HCT116 (cell line): ENCODE data around the gene SLC26A2. TPM values are rescaled to one million over a fixed set of nuclear protein-coding genes. Genes with fewer than 3 reads are reported as not detected.

Experiments used
- ATAC-seq: fragments of 200-7000 bp; cut with Tn5 transposase; 2 replicates; pipeline ENCODE4 v1.9.1; 2020; ENCODE audit warnings: mild to moderate bottlenecking, moderate library complexity
- BruUV-seq: library from RNA; stranded (reverse); fragments of 400-500 nt; replicated peaks from 2 replicates; lab custom pipeline; 2021; lab: Mats Ljungman, UMichigan
- CTCF ChIA-PET: fragments of 300-600 bp; sonication (Branson Sonifier 250); formaldehyde crosslinking; loops from one replicate; lab custom pipeline; 2021; ENCODE audit warnings: antibody characterized with exemption; lab: Charles Lee
- POLR2A ChIA-PET: fragments of 300-600, 350-600 bp; sonication (Branson Sonifier 250); formaldehyde crosslinking; loops from one replicate; lab custom pipeline; 2021; ENCODE audit warnings: antibody characterized with exemption; lab: Charles Lee
- RAD21 ChIA-PET, 2 experiments: fragments of 300-600 bp; sonication (Branson Sonifier 250); formaldehyde crosslinking; loops; one replicate each; lab custom pipeline; 2023; ENCODE audit warnings: low total read pairs in 2 of 2; ENCODE audit not compliant: uncharacterized antibody in 2 of 2, unreplicated experiment in 2 of 2, low non-redundant PET in 1 of 2; lab: Charles Lee
- DNase-seq: peaks from one replicate; pipeline ENCODE4 v3.0.0-alpha.2; 2010; ENCODE audit warnings: low read depth, low spot score
- H2AFZ ChIP-seq: fragments of 200-600 bp; shearing (Covaris generic), sonication (generic); 2 replicates; pipeline ENCODE4 v1.6.1; 2017; ENCODE audit warnings: low read depth, mixed run types, mixed read lengths, antibody characterized with exemption, low read length; ENCODE audit not compliant: poor library complexity, severe bottlenecking
- H3K27ac ChIP-seq: 2 replicates; pipeline ENCODE4 v1.5.1; 2012; ENCODE audit warnings: low read depth, low read length
- H3K27me3 ChIP-seq: fragments of 200-600 bp; sonication (generic); 2 replicates; pipeline ENCODE4 v1.6.1; 2016; ENCODE audit warnings: mixed run types, low read length, mixed read lengths; ENCODE audit not compliant: insufficient read depth
- H3K36me3 ChIP-seq, 2 experiments: fragments of 200-500 bp in 1 of 2; fragments of 200-600 bp in 1 of 2; sonication (Bioruptor generic) in 1 of 2; sonication (generic) in 1 of 2; 2 replicates each; pipeline versions ENCODE4 v1.5.1 to v1.6.1; 2014 to 2016; ENCODE audit warnings: low read length in 2 of 2, inconsistent platforms in 1 of 2, mixed read lengths in 1 of 2, mixed run types in 1 of 2; ENCODE audit not compliant: insufficient read depth in 2 of 2, control insufficient read depth in 1 of 2
- H3K4me1 ChIP-seq, 2 experiments: fragments of 200-600 bp in 1 of 2; sonication (generic) in 1 of 2; 2 replicates each; pipeline versions ENCODE4 v1.5.1 to v1.6.1; 2012 to 2017; ENCODE audit warnings: low read length in 2 of 2, inconsistent platforms in 1 of 2, mild to moderate bottlenecking in 1 of 2, mixed read lengths in 1 of 2, mixed run types in 1 of 2, moderate library complexity in 1 of 2; ENCODE audit not compliant: insufficient read depth in 2 of 2, control insufficient read depth in 1 of 2
- H3K4me2 ChIP-seq: fragments of 200-600 bp; sonication (generic); 2 replicates; pipeline ENCODE4 v1.6.1; 2017; ENCODE audit warnings: mixed run types, low read length, mixed read lengths
- H3K4me3 ChIP-seq, 2 experiments: fragments of 200-600 bp in 1 of 2; sonication (generic) in 1 of 2; replicated peaks in 1 of 2; 2 replicates each; pipeline ENCODE4 v1.5.1; 2011 to 2016; ENCODE audit warnings: low read length in 2 of 2, control low read depth in 1 of 2, low read depth in 1 of 2, mild to moderate bottlenecking in 1 of 2, mixed read lengths in 1 of 2, mixed run types in 1 of 2
- H3K79me2 ChIP-seq: fragments of 200-600 bp; sonication (generic); 2 replicates; pipeline ENCODE4 v1.6.1; 2017; ENCODE audit warnings: mild to moderate bottlenecking, mixed run types, low read length, moderate library complexity, mixed read lengths; ENCODE audit not compliant: insufficient read depth
- H3K9ac ChIP-seq: fragments of 200-600 bp; sonication (generic); 2 replicates; pipeline ENCODE4 v1.6.1; 2016; ENCODE audit warnings: low read length, mixed read lengths
- H3K9me2 ChIP-seq: fragments of 200-600 bp; sonication (generic), shearing (Covaris generic); 2 replicates; pipeline ENCODE4 v1.6.1; 2017; ENCODE audit warnings: mixed run types, mild to moderate bottlenecking, moderate library complexity; ENCODE audit not compliant: insufficient read depth
- H3K9me3 ChIP-seq, 2 experiments: fragments of 200-500 bp in 1 of 2; fragments of 200-600 bp in 1 of 2; sonication (Bioruptor generic) in 1 of 2; sonication (generic) in 1 of 2; 2 replicates each; pipeline ENCODE4 v1.6.1; 2014 to 2017; ENCODE audit warnings: low read length in 2 of 2, mixed read lengths in 2 of 2, inconsistent platforms in 1 of 2, low read depth in 1 of 2, mild to moderate bottlenecking in 1 of 2, mixed run types in 1 of 2, moderate library complexity in 1 of 2; ENCODE audit not compliant: control insufficient read depth in 1 of 2, insufficient read depth in 1 of 2
- H4K20me1 ChIP-seq: fragments of 200-600 bp; sonication (generic), shearing (Covaris generic); 2 replicates; pipeline ENCODE4 v1.6.1; 2017; ENCODE audit warnings: mixed run types, mild to moderate bottlenecking, moderate library complexity; ENCODE audit not compliant: insufficient read depth
- ATF3 ChIP-seq: IDR thresholded peaks from 2 replicates; pipeline ENCODE4 v1.6.1; 2012
- CBX3 ChIP-seq: IDR thresholded peaks from 2 replicates; pipeline ENCODE4 v1.6.1; 2012; ENCODE audit warnings: low read depth
- EGR1 ChIP-seq: IDR thresholded peaks from 2 replicates; pipeline ENCODE4 v1.6.1; 2012; ENCODE audit warnings: low read depth
- ELF1 ChIP-seq: IDR thresholded peaks from 2 replicates; pipeline ENCODE4 v1.6.1; 2012; ENCODE audit warnings: low read depth, borderline replicate concordance
- JUND ChIP-seq: IDR thresholded peaks from 2 replicates; pipeline ENCODE4 v1.6.1; 2012
- POLR2A ChIP-seq: IDR thresholded peaks from 2 replicates; pipeline ENCODE4 v1.7.0; 2011; ENCODE audit warnings: borderline replicate concordance; ENCODE audit not compliant: insufficient read depth, insufficient read length; ENCODE audit errors: extremely low read depth
- POLR2AphosphoS5 ChIP-seq: IDR thresholded peaks from 2 replicates; pipeline ENCODE4 v1.6.1; 2011; ENCODE audit warnings: mild to moderate bottlenecking, low read depth, low read length, moderate library complexity
- SP1 ChIP-seq: IDR thresholded peaks from 2 replicates; pipeline ENCODE4 v1.6.1; 2012; ENCODE audit warnings: low read depth
- TCF7L2 ChIP-seq: IDR thresholded peaks from 2 replicates; pipeline ENCODE4 v1.7.0; 2011; ENCODE audit warnings: borderline replicate concordance, inconsistent platforms; ENCODE audit not compliant: insufficient read depth, insufficient read length; ENCODE audit errors: extremely low read depth
- YY1 ChIP-seq: IDR thresholded peaks from 2 replicates; pipeline ENCODE4 v1.6.1; 2011; ENCODE audit warnings: low read length, low read depth, moderate library complexity, mild to moderate bottlenecking; ENCODE audit not compliant: insufficient replicate concordance; ENCODE audit errors: extremely low read depth
- ZFX ChIP-seq: fragments of 450-650 bp; IDR thresholded peaks from 2 replicates; pipeline ENCODE4 v1.6.1; 2017
- ZNF274 ChIP-seq: fragments of 200-500 bp; sonication (Bioruptor generic); IDR thresholded peaks from 2 replicates; pipeline ENCODE4 v1.6.1; 2014; ENCODE audit warnings: mild to moderate bottlenecking, low read depth, low read length, inconsistent platforms
- intact Hi-C: fragments of 100-400 bp; cut with micrococcal nuclease; formaldehyde crosslinking; loops from 2 replicates; pipeline ENCODE4 v1.10.0; 2022
- total RNA-seq: library from RNA; stranded (reverse); gene quantifications from one replicate; pipeline ENCODE4 v1.2.1, GENCODE V29; 2021; ENCODE audit not compliant: unreplicated experiment
- TF ChIP-seq, protein P1 (sequence below): IDR thresholded peaks from 2 replicates; pipeline ENCODE4 v1.6.1; 2011; ENCODE audit warnings: mild to moderate bottlenecking, low read length, moderate library complexity; ENCODE audit not compliant: insufficient replicate concordance; ENCODE audit errors: extremely low read depth

SLC26A2 gene
- total RNA-seq, 1 experiment from 2014 or later: 7.8 TPM

- Histone ChIP-seq H3K9me2 (no peaks in the 10 kb centered on the region), H4K20me1 (no peaks in the 10 kb centered on the region), H3K4me3 (no peak overlapping the region), H3K9ac (no peak overlapping the region), H3K36me3 (no peaks in the 10 kb centered on the region), H3K27me3 (no peaks in the 10 kb centered on the region), H3K9me3 (no peaks in the 10 kb centered on the region), H3K4me2 (no peak overlapping the region), H3K27ac (no peak overlapping the region), H3K4me1 (peaks cover 0 to 20% of the 10 kb centered on the region in 2 experiments; a peak in 3 of 4 replicates), H2AFZ (no peak overlapping the region), H3K79me2 (no peaks in the 10 kb centered on the region)
- no peak for TF ChIP-seq ZNF274
- TF ChIP-seq EGR1: no peak
- TF ChIP-seq POLR2A: no peak
- TF ChIP-seq ELF1: no peak
- no peak for TF ChIP-seq SP1
- TF ChIP-seq, protein P1, sequence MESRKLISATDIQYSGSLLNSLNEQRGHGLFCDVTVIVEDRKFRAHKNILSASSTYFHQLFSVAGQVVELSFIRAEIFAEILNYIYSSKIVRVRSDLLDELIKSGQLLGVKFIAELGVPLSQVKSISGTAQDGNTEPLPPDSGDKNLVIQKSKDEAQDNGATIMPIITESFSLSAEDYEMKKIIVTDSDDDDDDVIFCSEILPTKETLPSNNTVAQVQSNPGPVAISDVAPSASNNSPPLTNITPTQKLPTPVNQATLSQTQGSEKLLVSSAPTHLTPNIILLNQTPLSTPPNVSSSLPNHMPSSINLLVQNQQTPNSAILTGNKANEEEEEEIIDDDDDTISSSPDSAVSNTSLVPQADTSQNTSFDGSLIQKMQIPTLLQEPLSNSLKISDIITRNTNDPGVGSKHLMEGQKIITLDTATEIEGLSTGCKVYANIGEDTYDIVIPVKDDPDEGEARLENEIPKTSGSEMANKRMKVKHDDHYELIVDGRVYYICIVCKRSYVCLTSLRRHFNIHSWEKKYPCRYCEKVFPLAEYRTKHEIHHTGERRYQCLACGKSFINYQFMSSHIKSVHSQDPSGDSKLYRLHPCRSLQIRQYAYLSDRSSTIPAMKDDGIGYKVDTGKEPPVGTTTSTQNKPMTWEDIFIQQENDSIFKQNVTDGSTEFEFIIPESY: no peak
- TF ChIP-seq JUND: no peak
- intact Hi-C loops: no loop called here
- ATAC-seq: no peak
- RAD21 ChIA-PET: no interaction called here
- POLR2A ChIA-PET: no interaction called here
- CTCF ChIA-PET: interaction anchor here (1.2 to 1.8 kb wide), 2 partner anchors 24 to 26 kb away, joined by 3 to 5 read pairs; partner anchors contain the start of gene SLC26A2
- no TSS peak for BruUV-seq
- no peak for DNase-seq
Measured at GRCh38 chr5:149936044-149936699, 24.4 kb upstream of the SLC26A2 start.

DNA sequence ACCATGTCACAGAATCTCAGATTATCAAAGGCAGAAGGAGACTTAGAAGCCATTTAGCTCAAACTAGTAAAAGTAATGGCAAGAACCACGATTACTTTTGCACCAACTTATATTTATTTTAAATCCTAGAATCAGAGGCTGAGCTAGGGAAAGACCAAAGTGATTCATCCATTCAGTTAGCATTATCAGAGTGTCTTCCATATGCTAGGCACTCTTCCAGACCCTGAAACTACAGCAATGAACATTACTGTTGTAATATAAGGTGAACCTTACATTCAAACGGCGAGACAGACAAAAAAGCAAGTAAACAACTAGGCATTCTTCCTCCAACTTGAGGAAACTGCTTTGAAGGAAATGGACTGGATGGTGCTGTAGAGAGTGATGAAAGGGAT, 23.9 kb upstream of the SLC26A2 start:
- POLR2A ChIA-PET: no interaction called here
- H2AFZ ChIP-seq: no peak overlapping the region
- CTCF ChIA-PET: interaction anchor here (1.8 kb wide), 1 partner anchor 23 kb away, joined by 5 read pairs; the partner anchor contains the start of gene SLC26A2

More for the DNA sequence above, 23.9 kb upstream of the SLC26A2 start:
- intact Hi-C loops: no loop called here
- ATAC-seq: no peak
- no peak for DNase-seq
- no peaks in the 10 kb centered on the region for H3K9me2 ChIP-seq
- no peaks in the 10 kb centered on the region for H3K36me3 ChIP-seq
- BruUV-seq: no TSS peak
- no peak overlapping the region for H3K9ac ChIP-seq
- peaks cover 0 to 20% of the 10 kb centered on the region in 2 experiments; a peak in 3 of 4 replicates for H3K4me1 ChIP-seq
- no peaks in the 10 kb centered on the region for H3K27me3 ChIP-seq
- no peak overlapping the region for H3K4me2 ChIP-seq
- no peak overlapping the region for H3K27ac ChIP-seq
- no peak overlapping the region for H3K4me3 ChIP-seq
- no peaks in the 10 kb centered on the region for H4K20me1 ChIP-seq
- TF ChIP-seq JUND (no peak), POLR2A (no peak), YY1 (no peak), EGR1 (no peak), POLR2AphosphoS5 (no peak), TCF7L2 (no peak), ZNF274 (no peak), ZFX (no peak), SP1 (no peak), CBX3 (no peak), ATF3 (no peak)
- TF ChIP-seq, protein P1: no peak
- H3K9me3 ChIP-seq: no peaks in the 10 kb centered on the region
- RAD21 ChIA-PET: no interaction called here
- H3K79me2 ChIP-seq: no peaks in the 10 kb centered on the region
